GM12864 (cell line): ENCODE data around the gene RPH3AL.

Experiments
- DNase-seq: peaks from one replicate; pipeline ENCODE4 v3.0.0-alpha.2; 2011; ENCODE audit warnings: low read depth
- H3K4me3 ChIP-seq: 2 replicates; pipeline ENCODE4 v1.5.1; 2011; ENCODE audit warnings: mild to moderate bottlenecking, low read depth, low read length, control low read depth
- CTCF ChIP-seq: IDR thresholded peaks from 2 replicates; pipeline ENCODE4 v1.5.1; 2011; ENCODE audit warnings: low read depth, mild to moderate bottlenecking, moderate library complexity, low read length, control low read depth, inconsistent platforms; ENCODE audit errors: missing control alignments

RPH3AL gene

DNA sequence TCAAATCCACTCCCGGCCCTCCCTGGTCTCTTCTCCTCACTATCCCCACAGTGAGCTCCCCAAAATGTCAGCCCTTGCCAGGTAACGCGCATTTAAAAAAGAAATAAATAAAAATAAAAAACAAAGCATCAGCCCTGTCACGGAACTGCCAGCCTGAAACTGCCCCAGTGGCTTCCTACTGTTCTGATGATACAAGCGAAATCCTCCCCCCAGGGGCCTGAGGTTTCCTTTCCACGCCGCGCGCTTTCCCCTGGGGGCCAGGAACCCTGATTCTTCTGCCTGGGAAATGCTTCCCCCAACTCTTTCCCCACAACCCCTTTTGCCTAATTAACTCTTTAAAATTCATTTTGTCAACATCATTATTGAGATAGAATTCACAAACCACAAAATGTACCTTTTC, 12.2 kb upstream of the RPH3AL start:
- no peak for DNase-seq
- no peak overlapping the region for H3K4me3 ChIP-seq
- no peak for TF ChIP-seq CTCF

- H3K4me3 ChIP-seq: no peak overlapping the region
- TF ChIP-seq CTCF: no peak
- DNase-seq: no peak
Observed at GRCh38 chr17:364308-364707, 11.7 kb upstream of the RPH3AL start.

DNA sequence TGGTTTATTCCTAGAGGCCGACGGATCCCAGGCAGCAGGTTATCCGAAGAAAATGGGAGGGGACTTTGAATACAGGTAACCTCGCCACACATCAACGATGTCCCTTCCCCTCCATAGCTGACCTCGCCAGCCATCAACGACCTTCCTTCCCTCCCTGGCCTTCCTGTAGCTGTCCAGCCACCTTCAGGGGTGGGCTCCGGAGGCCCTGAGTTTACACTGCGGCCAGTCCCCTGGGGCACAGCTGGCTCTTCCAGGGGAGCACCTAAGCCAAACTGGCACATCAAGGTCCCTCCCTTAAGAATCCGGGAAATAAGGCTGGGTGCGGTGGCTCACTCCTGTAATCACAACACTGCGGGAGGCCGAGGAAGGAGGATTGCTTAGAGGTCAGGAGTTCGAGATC, 10.1 kb upstream of the RPH3AL start:
- H3K4me3 ChIP-seq: no peak overlapping the region
- TF ChIP-seq CTCF: no peak
- DNase-seq: no peak

GRCh38 chr17:360092-360750, 7.6 kb upstream of the RPH3AL start:
- no peak overlapping the region for H3K4me3 ChIP-seq
- DNase-seq: no peak
- no peak for TF ChIP-seq CTCF

DNA sequence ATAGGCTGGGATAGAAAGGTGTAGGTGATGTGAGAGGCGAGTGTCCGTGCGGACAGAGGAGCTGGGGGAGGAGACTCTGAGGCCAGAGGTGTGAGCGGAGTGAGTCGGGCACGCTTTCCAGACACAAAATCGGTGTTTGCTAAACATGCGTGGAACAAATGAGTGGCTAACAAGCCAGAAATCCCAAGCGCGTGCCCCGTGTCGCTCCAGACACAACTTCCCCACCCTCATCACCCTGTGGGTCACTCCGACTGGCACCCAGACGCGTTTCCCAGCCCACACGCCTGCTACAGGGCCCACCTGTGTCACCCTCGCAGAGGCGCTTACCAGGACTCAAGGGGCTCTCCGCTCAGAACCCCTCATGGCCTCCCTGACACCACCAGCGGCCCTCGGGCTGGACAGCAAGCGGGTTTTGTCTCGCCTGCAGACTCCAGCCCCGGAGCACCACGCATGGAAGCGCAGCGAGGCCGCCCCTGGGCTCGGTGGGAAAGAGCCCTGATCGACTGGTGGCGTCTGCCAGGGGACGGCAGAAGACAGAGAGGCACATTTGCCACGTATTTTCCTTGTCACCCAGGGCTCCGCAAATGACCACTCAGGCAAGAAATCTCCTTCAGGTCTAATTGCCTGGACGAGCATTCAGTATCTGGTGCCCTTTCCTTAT, 6.0 kb upstream of the RPH3AL start:
- DNase-seq: no peak
- no peak overlapping the region for H3K4me3 ChIP-seq
- TF ChIP-seq CTCF: no peak

- no peak for DNase-seq
Observed at GRCh38 chr17:357644-358043, 5.0 kb upstream of the RPH3AL start.

More at GRCh38 chr17:357644-358043, 5.0 kb upstream of the RPH3AL start:
- no peak for TF ChIP-seq CTCF
- H3K4me3 ChIP-seq: no peak overlapping the region
